Activated CD4-positive, CD25-positive, alpha-beta regulatory T cell treated with anti-CD3 and anti-CD28 coated beads, Interleukin-2, amount 50 U/mL, for 16 hours (primary cell): ENCODE data around the gene FMO1.
"Not testable (repeated sequence)": the region's sequence is repeated elsewhere in the genome, so short reads cannot be mapped to it uniquely, and the experiment has no call there.

Experiments used
- DNase-seq: peaks from one replicate; pipeline ENCODE4 v3.0.0-alpha.2; 2020; ENCODE audit warnings: low read depth, low spot score

Gene FMO1

GRCh38 chr1:171233183-171233582 is 15.1 kb upstream of the FMO1 start:
- no peak for DNase-seq

- DNase-seq = not testable (repeated sequence)
Measured at GRCh38 chr1:171236231-171236630, 12.1 kb upstream of the FMO1 start.

GRCh38 chr1:171243878-171244277 is 4.4 kb upstream of the FMO1 start:
- DNase-seq = no peak

GRCh38 chr1:171245458-171246064 is 2.7 kb upstream of the FMO1 start:
- no peak for DNase-seq

GRCh38 chr1:171247501-171247900 is 793 bp upstream of the FMO1 start:
- DNase-seq = no peak

- DNase-seq = no peak
Measured at GRCh38 chr1:171248841-171249240, 547 bp downstream of the FMO1 start.

- DNase-seq = no peak
Measured at GRCh38 chr1:171250263-171250662, 2.0 kb downstream of the FMO1 start.

- no peak for DNase-seq
Measured at GRCh38 chr1:171251042-171251951, 3.0 kb downstream of the FMO1 start.

GRCh38 chr1:171251952-171252300 is 3.6 kb downstream of the FMO1 start:
- DNase-seq = no peak

GRCh38 chr1:171252482-171252881 is 4.2 kb downstream of the FMO1 start:
- DNase-seq = no peak

- DNase-seq = no peak
Measured at GRCh38 chr1:171254859-171255258, 6.6 kb downstream of the FMO1 start.

- DNase-seq = no peak
Measured at GRCh38 chr1:171256940-171257606, 8.8 kb downstream of the FMO1 start.

- DNase-seq = no peak
Measured at GRCh38 chr1:171257607-171258076, 9.3 kb downstream of the FMO1 start.

- no peak for DNase-seq
Measured at GRCh38 chr1:171258429-171258828, 10.1 kb downstream of the FMO1 start.

- DNase-seq = no peak
Measured at GRCh38 chr1:171258943-171259342, 10.6 kb downstream of the FMO1 start.

- DNase-seq = no peak
Measured at GRCh38 chr1:171261336-171261735, 13.0 kb downstream of the FMO1 start.

- no peak for DNase-seq
Measured at GRCh38 chr1:171263901-171264300, 15.6 kb downstream of the FMO1 start.

GRCh38 chr1:171265686-171266085 is 17.4 kb downstream of the FMO1 start:
- no peak for DNase-seq

GRCh38 chr1:171266930-171267329 is 18.6 kb downstream of the FMO1 start:
- no peak for DNase-seq

- no peak for DNase-seq
Measured at GRCh38 chr1:171267391-171267790, 19.1 kb downstream of the FMO1 start.

- DNase-seq = no peak
Measured at GRCh38 chr1:171270806-171271205, 22.5 kb downstream of the FMO1 start.

- no peak for DNase-seq
Measured at GRCh38 chr1:171277534-171277933, 29.2 kb downstream of the FMO1 start.

- no peak for DNase-seq
Measured at GRCh38 chr1:171279234-171279633, 30.9 kb downstream of the FMO1 start.
